ENCODE results near the gene AKAP11.
A peak's percentile ranks its signal among the peaks of the same experiment; 100 is the strongest.
"Not testable (repeated sequence)": the region's sequence is repeated elsewhere in the genome, so short reads cannot be mapped to it uniquely, and the experiment has no call there.

The AKAP11 gene, protein sequence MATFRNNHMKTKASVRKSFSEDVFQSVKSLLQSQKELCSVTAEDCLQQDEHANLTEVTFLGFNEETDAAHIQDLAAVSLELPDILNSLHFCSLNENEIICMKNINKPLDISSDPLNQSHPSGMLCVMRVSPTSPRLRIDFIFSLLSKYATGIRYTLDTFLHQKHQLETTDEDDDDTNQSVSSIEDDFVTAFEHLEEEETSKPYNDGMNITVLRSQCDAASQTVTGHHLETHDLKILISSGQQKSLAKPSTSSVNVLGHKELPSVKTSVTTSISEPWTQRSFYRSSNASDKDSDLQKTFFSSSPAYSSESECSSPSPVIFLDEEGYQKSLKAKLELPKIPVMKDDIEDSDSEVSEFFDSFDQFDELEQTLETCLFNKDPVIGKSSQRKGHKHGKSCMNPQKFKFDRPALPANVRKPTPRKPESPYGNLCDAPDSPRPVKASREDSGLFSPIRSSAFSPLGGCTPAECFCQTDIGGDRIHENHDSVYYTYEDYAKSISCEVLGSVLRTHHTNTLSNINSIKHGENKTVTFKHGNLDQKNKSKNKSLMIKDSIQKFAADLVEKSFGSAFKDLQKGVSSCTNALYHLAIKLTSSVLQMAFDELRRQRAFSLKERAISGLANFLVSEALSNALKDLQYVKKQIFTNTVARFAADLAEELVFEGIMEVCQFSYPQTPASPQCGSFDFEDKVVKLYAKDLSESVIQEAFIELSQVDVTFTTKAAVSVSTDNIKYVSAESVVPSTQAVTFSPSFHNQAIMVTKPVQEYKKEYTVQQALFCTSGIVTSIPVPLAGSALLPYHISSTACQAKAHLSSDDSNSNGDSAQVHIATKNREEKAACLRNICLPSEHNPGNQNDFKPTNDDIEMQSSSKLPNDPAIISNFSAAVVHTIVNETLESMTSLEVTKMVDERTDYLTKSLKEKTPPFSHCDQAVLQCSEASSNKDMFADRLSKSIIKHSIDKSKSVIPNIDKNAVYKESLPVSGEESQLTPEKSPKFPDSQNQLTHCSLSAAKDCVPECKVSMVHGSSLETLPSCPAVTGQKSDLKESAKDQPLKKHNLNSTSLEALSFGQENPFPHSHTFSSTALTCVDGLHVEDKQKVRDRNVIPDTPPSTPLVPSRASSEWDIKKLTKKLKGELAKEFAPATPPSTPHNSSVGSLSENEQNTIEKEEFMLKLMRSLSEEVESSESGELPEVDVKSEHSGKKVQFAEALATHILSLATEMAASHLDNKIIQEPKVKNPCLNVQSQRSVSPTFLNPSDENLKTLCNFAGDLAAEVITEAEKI (N-terminal part only)

DNA sequence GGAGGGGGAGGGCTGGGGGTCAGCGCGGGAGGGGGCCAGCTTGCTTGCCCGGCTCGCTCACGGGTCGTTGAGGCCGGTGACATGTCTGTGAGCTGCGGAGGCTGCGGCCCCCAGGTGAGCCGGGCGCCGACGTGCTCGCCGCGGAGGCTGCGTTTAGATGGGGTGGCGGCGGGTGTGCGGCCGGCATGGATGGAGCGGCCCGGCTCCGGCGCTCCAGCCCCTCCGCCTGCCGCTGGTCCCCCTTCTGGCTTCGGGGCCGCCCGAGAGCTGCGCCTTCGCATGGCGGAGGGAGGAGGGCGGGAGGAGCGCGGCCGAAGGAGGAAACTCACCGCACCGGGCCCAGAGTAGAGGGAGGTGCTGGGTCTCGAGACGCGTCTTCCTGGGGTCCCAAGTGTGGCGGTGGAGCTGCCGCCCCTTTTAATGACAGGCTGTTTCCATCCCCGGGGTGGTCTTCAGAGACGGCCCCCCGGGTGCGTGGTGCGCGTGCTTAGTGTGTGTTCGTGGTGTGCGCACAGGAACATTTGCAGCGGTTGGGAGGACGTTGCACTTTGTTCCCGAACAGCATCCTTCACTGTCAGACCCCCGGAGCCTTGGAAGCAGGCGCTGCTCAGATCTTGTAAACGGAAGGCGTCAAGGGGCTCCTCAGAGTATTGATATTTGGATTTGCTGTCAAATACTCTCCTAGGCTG is at the start of gene AKAP11:
AKAP11 (plus strand) TSS at position 38 of the 689 bp plus-strand sequence. CDS start 14,197 bp downstream, outside the sequence.
- peak; percentile 34 for DNase-seq (ENCODE audit: low read depth)

- no peak for DNase-seq (ENCODE audit: low read depth)
These were observed 48.3 kb upstream of the AKAP11 start for GRCh38 chr13:42223681-42224080.

GRCh38 chr13:42225051-42225450 is 46.9 kb upstream of the AKAP11 start:
- no peak for DNase-seq (ENCODE audit: low read depth)

GRCh38 chr13:42226759-42227158 is 45.2 kb upstream of the AKAP11 start:
- not testable (repeated sequence) for DNase-seq (ENCODE audit: low read depth)

GRCh38 chr13:42228527-42228926 is 43.4 kb upstream of the AKAP11 start:
- no peak for DNase-seq (ENCODE audit: low read depth)

GRCh38 chr13:42229287-42229686 is 42.7 kb upstream of the AKAP11 start:
- DNase-seq (ENCODE audit: low read depth) = no peak

DNA sequence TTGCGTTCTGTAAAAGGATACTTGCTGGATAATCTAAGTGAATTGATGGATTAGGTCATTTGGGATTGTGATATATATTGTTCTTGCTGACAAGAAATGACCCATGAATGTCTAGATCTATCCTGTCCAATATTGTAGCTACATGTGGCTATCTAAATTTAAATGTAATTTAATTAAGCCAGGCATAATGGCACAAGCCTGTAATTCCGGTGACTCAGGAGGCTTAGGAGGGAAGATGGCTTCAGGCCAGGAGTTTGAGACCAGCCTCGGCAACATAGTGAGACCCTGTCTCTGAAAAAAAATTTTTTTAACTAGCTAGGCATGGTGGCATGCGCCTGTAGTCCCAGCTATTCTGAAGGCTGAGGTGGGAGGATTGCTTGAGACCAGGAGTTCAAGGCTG is 39.3 kb upstream of the AKAP11 start:
- no peak for DNase-seq (ENCODE audit: low read depth)

DNA sequence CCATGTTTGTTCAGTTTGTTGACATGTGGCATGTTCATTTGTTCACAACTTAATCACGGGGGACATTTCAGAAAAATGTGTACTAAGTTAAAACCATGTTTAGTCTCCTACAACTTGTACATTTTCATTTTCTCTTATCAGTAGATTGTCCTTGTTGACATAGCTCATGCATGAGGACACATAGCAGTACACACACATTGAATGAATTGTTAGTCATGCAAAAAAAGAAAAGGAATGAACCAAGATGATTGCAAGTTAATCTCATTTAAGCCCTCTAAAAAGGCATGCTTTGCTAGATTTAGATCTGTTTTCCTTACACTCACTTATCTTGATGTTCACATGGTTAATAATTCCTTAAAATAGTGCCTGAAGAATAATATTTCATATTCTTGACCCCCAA is 38.2 kb upstream of the AKAP11 start:
- DNase-seq (ENCODE audit: low read depth) = no peak

- no peak for DNase-seq (ENCODE audit: low read depth)
These were observed 32.8 kb upstream of the AKAP11 start for GRCh38 chr13:42239161-42239560.

GRCh38 chr13:42239644-42240043 is 32.3 kb upstream of the AKAP11 start:
- no peak for DNase-seq (ENCODE audit: low read depth)

- DNase-seq (ENCODE audit: low read depth) = no peak
These were observed 25.4 kb upstream of the AKAP11 start for GRCh38 chr13:42246541-42246940.

GRCh38 chr13:42247883-42248282 is 24.1 kb upstream of the AKAP11 start:
- no peak for DNase-seq (ENCODE audit: low read depth)

DNA sequence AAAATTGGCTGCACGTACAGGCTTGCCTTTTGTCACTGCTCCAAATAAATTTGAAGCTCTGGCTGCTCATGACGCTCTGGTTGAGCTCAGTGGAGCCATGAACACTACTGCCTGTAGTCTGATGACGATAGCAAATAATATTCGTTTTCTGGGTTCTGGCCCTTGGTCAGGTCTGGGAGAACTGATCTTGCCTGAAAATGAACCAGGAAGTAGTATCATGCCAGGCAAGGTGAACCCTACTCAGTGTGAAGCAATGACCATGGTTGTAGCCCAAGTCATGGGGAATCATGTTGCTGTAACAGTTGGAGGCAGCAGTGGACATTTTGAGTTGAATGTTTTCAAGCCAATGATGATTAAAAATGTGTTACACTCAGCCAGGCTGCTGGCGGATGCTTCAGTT is 16.1 kb upstream of the AKAP11 start:
- no peak for DNase-seq (ENCODE audit: low read depth)

DNA sequence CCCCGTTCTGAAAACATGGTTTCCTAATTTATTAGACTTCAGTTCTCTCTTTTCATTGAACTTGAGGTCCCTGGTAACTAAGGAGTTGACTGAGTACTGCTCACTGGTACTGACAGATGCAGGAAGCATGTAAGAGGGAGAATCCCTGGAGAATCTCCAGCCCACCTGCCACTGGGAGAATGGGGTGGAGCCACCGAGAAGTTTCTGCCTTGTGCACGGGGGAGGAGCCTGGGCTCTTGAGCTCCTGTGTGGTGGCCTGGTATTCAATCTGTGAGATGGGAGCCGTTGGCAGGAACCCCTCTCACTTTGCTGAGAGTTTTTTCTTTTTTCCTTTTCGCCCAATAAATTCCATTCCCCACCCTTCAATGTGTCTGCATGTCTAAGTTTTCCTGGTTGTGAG is 13.2 kb upstream of the AKAP11 start:
- no peak for DNase-seq (ENCODE audit: low read depth)

DNA sequence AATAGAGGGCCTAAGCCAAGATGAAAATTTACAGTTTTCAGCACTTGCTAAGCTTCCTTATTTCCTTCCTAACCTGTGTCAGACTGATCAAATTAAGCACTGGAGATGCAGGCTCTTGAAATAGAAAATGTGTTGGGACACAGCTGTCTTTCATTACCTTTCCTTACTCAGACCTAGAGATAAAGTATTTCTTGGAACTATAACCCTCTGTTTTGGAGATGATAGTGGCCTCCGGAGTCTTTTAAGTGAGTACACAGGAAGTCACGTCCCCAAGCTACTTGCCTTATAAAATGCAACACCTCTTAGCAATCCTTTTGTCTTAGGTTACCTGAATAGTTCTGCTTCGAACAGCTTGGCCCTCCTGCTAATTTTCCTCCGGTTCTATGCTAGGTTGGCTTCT is 12.4 kb upstream of the AKAP11 start:
- DNase-seq (ENCODE audit: low read depth) = no peak

DNA sequence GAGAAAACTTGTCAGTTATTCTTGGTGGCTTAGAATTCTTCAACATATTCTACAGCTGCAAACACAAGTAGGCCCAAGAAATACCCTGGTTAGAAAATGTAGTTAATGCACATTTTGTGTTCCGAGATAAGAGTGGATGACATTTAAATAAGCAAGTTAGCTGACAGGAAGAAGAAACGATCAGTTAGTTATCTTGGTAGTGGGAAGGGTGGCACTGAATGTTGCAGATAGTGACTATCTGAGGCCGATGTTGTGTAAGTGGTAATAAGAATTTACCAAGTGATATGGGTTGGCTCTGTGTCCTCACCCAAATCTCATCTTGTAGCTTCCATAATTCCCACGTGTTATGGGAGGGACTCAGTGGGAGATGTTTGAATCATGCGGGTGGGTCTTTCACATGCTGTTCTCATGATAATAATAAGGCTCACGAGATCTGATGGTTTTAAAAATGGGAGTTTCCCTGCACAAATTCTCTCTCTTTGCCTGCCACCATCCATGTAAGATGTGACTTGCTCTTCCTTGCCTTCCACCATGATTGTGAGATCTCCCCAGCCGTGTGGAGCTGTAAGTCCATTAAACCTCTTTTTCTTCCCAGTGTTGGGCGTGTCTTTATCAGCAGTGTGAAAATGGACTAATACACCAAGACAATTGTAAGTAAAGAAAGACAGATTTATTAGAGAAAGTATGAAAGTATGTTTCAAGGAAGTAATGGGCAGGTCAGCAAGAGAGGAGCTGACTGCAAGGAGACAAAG is 10.9 kb upstream of the AKAP11 start:
- DNase-seq (ENCODE audit: low read depth) = no peak

GRCh38 chr13:42266473-42266872 is 5.5 kb upstream of the AKAP11 start:
- DNase-seq (ENCODE audit: low read depth) = no peak

DNA sequence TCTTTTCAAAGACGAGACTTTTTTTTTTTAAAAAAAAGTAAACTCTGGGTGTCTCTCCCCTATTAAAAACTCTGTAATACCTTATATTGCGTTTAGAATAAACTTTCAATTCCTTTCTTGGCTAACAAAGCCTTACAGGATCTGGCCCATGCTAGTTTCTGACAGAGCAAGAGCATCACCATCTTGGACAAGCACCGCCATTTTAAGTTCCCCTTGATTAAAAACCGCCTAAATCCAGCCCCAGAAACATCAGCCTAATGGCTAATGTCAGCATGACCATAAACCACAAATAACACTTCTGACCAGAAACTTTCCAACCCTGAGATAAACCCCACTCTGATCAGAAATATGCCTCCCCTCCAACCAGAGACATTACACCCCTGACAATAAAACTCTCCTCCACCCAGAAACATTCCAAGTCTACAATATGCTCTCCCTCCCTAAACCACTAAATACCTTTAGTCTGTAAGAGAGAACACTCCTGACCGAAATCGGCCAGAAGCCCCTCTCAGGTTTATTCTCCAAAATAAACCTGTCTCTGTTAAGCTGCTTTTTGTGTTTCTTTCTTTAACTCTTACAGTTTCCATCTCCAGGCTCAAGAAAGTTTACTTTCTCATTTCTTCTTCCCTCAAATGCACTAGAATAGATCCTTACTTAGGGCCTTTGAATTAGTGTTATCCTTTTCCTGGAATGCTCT is 1.6 kb upstream of the AKAP11 start:
- DNase-seq (ENCODE audit: low read depth) = no peak

- DNase-seq (ENCODE audit: low read depth) = no peak
These were observed 1.1 kb upstream of the AKAP11 start for GRCh38 chr13:42270857-42271215.

GRCh38 chr13:42271337-42272114 is 426 bp upstream of the AKAP11 start:
- peak; percentile 94 for DNase-seq (ENCODE audit: low read depth)
